ENCODE measurements around the gene SHCBP1L. TPM values are rescaled to one million over a fixed set of nuclear protein-coding genes. Genes with fewer than 3 reads are reported as not detected.
A peak's percentile ranks its signal among the peaks of the same experiment; 100 is the strongest.

Gene SHCBP1L
- total RNA-seq, 1 donor from 2014 or later = not detected

- H4K20me1 ChIP-seq (ENCODE audit: low read depth) = no peaks in the 10 kb centered on the region
- DNase-seq (ENCODE audit: low spot score) = peak; percentile 43
Observed at GRCh38 chr1:182965861-182966260, 12.9 kb upstream of the SHCBP1L start.

GRCh38 chr1:182965096-182965495 is 12.1 kb upstream of the SHCBP1L start:
- Histone ChIP-seq H3K27ac (peak overlapping the region; percentile 59), H3K9me3 (ENCODE audit: low read depth) (no peaks in the 10 kb centered on the region), H2AFZ (replicated peaks) (no peak overlapping the region), H3K4me1 (peaks cover 28% of the 10 kb centered on the region), H4K20me1 (ENCODE audit: low read depth) (no peaks in the 10 kb centered on the region), H3K4me2 (peak overlapping the region; percentile 29), H3K4me3 (no peak overlapping the region), H3K79me2 (ENCODE audit: low read depth) (no peaks in the 10 kb centered on the region), H3K27me3 (no peaks in the 10 kb centered on the region), H3F3A (ENCODE audit: low read depth) (peaks cover 13% of the 10 kb centered on the region), H3K36me3 (no peaks in the 10 kb centered on the region), H3K9ac (no peak overlapping the region)
- TF ChIP-seq CTCF (IDR thresholded peaks at IDR 0.05) (no peak), EZH2phosphoT487 (IDR thresholded peaks at IDR 0.05) (no peak), EZH2 (IDR thresholded peaks at IDR 0.05) (no peak)
- Mint-ChIP-seq H3K4me1 (peaks cover 17% of the 10 kb centered on the region), H3K9me3 (no peaks in the 10 kb centered on the region), H3K4me3 (no peak overlapping the region), H3K36me3 (no peaks in the 10 kb centered on the region), H3K27me3 (ENCODE audit: insufficient read depth, low read depth) (no peaks in the 10 kb centered on the region), H3K27ac (peak overlapping the region; percentile 26)
- DNase-seq (ENCODE audit: low spot score) = peak; percentile 35

More at GRCh38 chr1:182965861-182966260, 12.9 kb upstream of the SHCBP1L start:
- H3K4me3 Mint-ChIP-seq = no peak overlapping the region
- H3K4me2 ChIP-seq = peak overlapping the region; percentile 29
- H3F3A ChIP-seq (ENCODE audit: low read depth) = peaks cover 13% of the 10 kb centered on the region
- H3K27ac ChIP-seq = no peak overlapping the region
- H3K9ac ChIP-seq = no peak overlapping the region
- no peaks in the 10 kb centered on the region for H3K9me3 Mint-ChIP-seq
- no peaks in the 10 kb centered on the region for H3K36me3 Mint-ChIP-seq
- no peaks in the 10 kb centered on the region for H3K27me3 ChIP-seq
- H3K9me3 ChIP-seq (ENCODE audit: low read depth) = no peaks in the 10 kb centered on the region
- peaks cover 17% of the 10 kb centered on the region for H3K4me1 Mint-ChIP-seq
- H3K4me3 ChIP-seq = no peak overlapping the region
- H3K27me3 Mint-ChIP-seq (ENCODE audit: insufficient read depth, low read depth) = no peaks in the 10 kb centered on the region
- TF ChIP-seq EZH2 (IDR thresholded peaks at IDR 0.05) (no peak), CTCF (IDR thresholded peaks at IDR 0.05) (no peak), EZH2phosphoT487 (IDR thresholded peaks at IDR 0.05) (no peak)
- H3K36me3 ChIP-seq = no peaks in the 10 kb centered on the region
- no peak overlapping the region for H2AFZ ChIP-seq (replicated peaks)
- H3K4me1 ChIP-seq = peaks cover 28% of the 10 kb centered on the region
- no peak overlapping the region for H3K27ac Mint-ChIP-seq
- no peaks in the 10 kb centered on the region for H3K79me2 ChIP-seq (ENCODE audit: low read depth)

GRCh38 chr1:182962554-182963115 is 9.7 kb upstream of the SHCBP1L start:
- TF ChIP-seq EZH2phosphoT487 (IDR thresholded peaks at IDR 0.05) (no peak), CTCF (IDR thresholded peaks at IDR 0.05) (peak; percentile 94)
- H3K4me1 ChIP-seq = peaks cover 28% of the 10 kb centered on the region
- H4K20me1 ChIP-seq (ENCODE audit: low read depth) = no peaks in the 10 kb centered on the region
- Mint-ChIP-seq H3K9me3 (no peaks in the 10 kb centered on the region), H3K4me3 (peak overlapping the region; percentile 16), H3K27ac (no peak overlapping the region), H3K4me1 (peaks cover 17% of the 10 kb centered on the region), H3K36me3 (no peaks in the 10 kb centered on the region), H3K27me3 (ENCODE audit: insufficient read depth, low read depth) (peaks cover 3% of the 10 kb centered on the region)
- H3F3A ChIP-seq (ENCODE audit: low read depth) = peaks cover 13% of the 10 kb centered on the region
- H2AFZ ChIP-seq (replicated peaks) = peak overlapping the region; percentile 26
- no peaks in the 10 kb centered on the region for H3K9me3 ChIP-seq (ENCODE audit: low read depth)
- H3K27ac ChIP-seq = no peak overlapping the region
- H3K9ac ChIP-seq = no peak overlapping the region
- no peaks in the 10 kb centered on the region for H3K79me2 ChIP-seq (ENCODE audit: low read depth)
- H3K27me3 ChIP-seq = no peaks in the 10 kb centered on the region
- DNase-seq (ENCODE audit: low spot score) = peak; percentile 92
- no peaks in the 10 kb centered on the region for H3K36me3 ChIP-seq
- no peak overlapping the region for H3K4me3 ChIP-seq
- H3K4me2 ChIP-seq = peak overlapping the region; percentile 43

Data from neural progenitor cell (in vitro differentiated cells).